MM.1S (cell line): ENCODE data around the gene POLR2C.

ENCODE experiments used
- DNase-seq: peaks from one replicate; pipeline ENCODE4 v3.0.0-alpha.2; 2015
- H2AFZ ChIP-seq: fragments of 300-600 bp; sonication (generic); 2 replicates; pipeline ENCODE4 v1.6.0; 2016; ENCODE audit warnings: antibody characterized with exemption, low read length
- H3F3A ChIP-seq: fragments of 300-600 bp; sonication (generic); 2 replicates; pipeline ENCODE4 v1.6.1; 2016; ENCODE audit warnings: mild to moderate bottlenecking, antibody characterized with exemption, low read length, moderate library complexity, mixed read lengths; ENCODE audit not compliant: insufficient read depth
- H3K27ac ChIP-seq: fragments of 300-600 bp; sonication (generic); 2 replicates; pipeline ENCODE4 v1.5.1; 2016; ENCODE audit warnings: mild to moderate bottlenecking, low read length
- H3K27me3 ChIP-seq: fragments of 300-600 bp; sonication (generic); replicated peaks from 2 replicates; pipeline ENCODE4 v1.6.0; 2016; ENCODE audit warnings: low read length; ENCODE audit not compliant: insufficient read depth
- H3K36me3 ChIP-seq: fragments of 300-600 bp; sonication (generic); replicated peaks from 2 replicates; pipeline ENCODE4 v1.6.1; 2016; ENCODE audit warnings: mild to moderate bottlenecking, low read length, mixed read lengths; ENCODE audit not compliant: insufficient read depth
- H3K4me1 ChIP-seq: fragments of 300-600 bp; sonication (generic); 2 replicates; pipeline ENCODE4 v1.6.1; 2016; ENCODE audit warnings: low read length, mixed read lengths
- H3K4me2 ChIP-seq: fragments of 300-600 bp; sonication (generic); 2 replicates; pipeline ENCODE4 v1.6.0; 2016; ENCODE audit warnings: low read depth, low read length
- H3K4me3 ChIP-seq: fragments of 300-600 bp; sonication (generic); 2 replicates; pipeline ENCODE4 v1.5.1; 2016; ENCODE audit warnings: low read length, mixed read lengths
- H3K79me2 ChIP-seq: fragments of 300-600 bp; sonication (generic); 2 replicates; pipeline ENCODE4 v1.6.1; 2016; ENCODE audit warnings: mixed run types, low read length, mixed read lengths
- H3K9ac ChIP-seq: fragments of 300-600 bp; sonication (generic); 2 replicates; pipeline ENCODE4 v1.6.1; 2016; ENCODE audit warnings: low read length, mixed read lengths
- H3K9me2 ChIP-seq: fragments of 300-600 bp; sonication (generic); replicated peaks from 2 replicates; pipeline ENCODE4 v1.6.1; 2016; ENCODE audit warnings: mild to moderate bottlenecking, low read length, mixed read lengths; ENCODE audit not compliant: insufficient read depth
- H3K9me3 ChIP-seq: fragments of 300-600 bp; sonication (generic); replicated peaks from 2 replicates; pipeline ENCODE4 v1.6.1; 2016; ENCODE audit warnings: mild to moderate bottlenecking, low read length, mixed read lengths; ENCODE audit not compliant: insufficient read depth
- H4K20me1 ChIP-seq: fragments of 300-600 bp; sonication (generic); 2 replicates; pipeline ENCODE4 v1.6.1; 2016; ENCODE audit warnings: mild to moderate bottlenecking, low read length, moderate library complexity, mixed read lengths; ENCODE audit not compliant: insufficient read depth
- CTCF ChIP-seq: fragments of 300-600 bp; sonication (generic); IDR thresholded peaks from 2 replicates; pipeline ENCODE4 v1.5.1; 2016; ENCODE audit warnings: antibody characterized with exemption, low read length, mixed read lengths
- EZH2 ChIP-seq: fragments of 300-600 bp; sonication (generic); optimal IDR thresholded peaks from 2 replicates; pipeline ENCODE3; 2017; ENCODE audit warnings: low read depth, mild to moderate bottlenecking, antibody characterized with exemption, low read length, mixed read lengths
- EZH2phosphoT487 ChIP-seq: fragments of 300-600 bp; sonication (generic); IDR thresholded peaks from 2 replicates; pipeline ENCODE4 v1.6.1; 2018; ENCODE audit warnings: antibody characterized with exemption, low read length

POLR2C gene

GRCh38 chr16:57502048-57502775 is 39.7 kb downstream of the POLR2C start:
- Histone ChIP-seq H2AFZ (no peak overlapping the region), H3K9ac (no peak overlapping the region), H3K9me2 (no peaks in the 10 kb centered on the region), H3K4me1 (no peaks in the 10 kb centered on the region), H3F3A (no peaks in the 10 kb centered on the region), H3K36me3 (no peaks in the 10 kb centered on the region), H3K79me2 (no peaks in the 10 kb centered on the region), H4K20me1 (no peaks in the 10 kb centered on the region), H3K4me3 (no peak overlapping the region), H3K4me2 (no peak overlapping the region), H3K27me3 (0 out of 2 replicates have a peak, but pooled peaks cover 5% of the 10 kb centered on the region), H3K27ac (no peak overlapping the region), H3K9me3 (no peaks in the 10 kb centered on the region)
- TF ChIP-seq CTCF (no peak), EZH2phosphoT487 (no peak)
- DNase-seq, result no peak

- Histone ChIP-seq H3K9me2 (no peaks in the 10 kb centered on the region), H3F3A (no peaks in the 10 kb centered on the region), H3K4me1 (no peaks in the 10 kb centered on the region), H2AFZ (no peak overlapping the region), H3K9me3 (no peaks in the 10 kb centered on the region), H3K36me3 (no peaks in the 10 kb centered on the region), H3K4me3 (no peak overlapping the region), H4K20me1 (no peaks in the 10 kb centered on the region), H3K79me2 (no peaks in the 10 kb centered on the region), H3K27me3 (0 out of 2 replicates have a peak, but pooled peaks cover 5% of the 10 kb centered on the region), H3K9ac (no peak overlapping the region), H3K27ac (no peak overlapping the region), H3K4me2 (no peak overlapping the region)
- DNase-seq, result no peak
- TF ChIP-seq EZH2phosphoT487, result no peak
- no peak for TF ChIP-seq EZH2
- TF ChIP-seq CTCF, result no peak
These were observed 40.9 kb downstream of the POLR2C start for GRCh38 chr16:57503366-57503765.

GRCh38 chr16:57504001-57504400 is 41.5 kb downstream of the POLR2C start:
- Histone ChIP-seq H3K36me3 (no peaks in the 10 kb centered on the region), H3K79me2 (no peaks in the 10 kb centered on the region), H3K9me2 (no peaks in the 10 kb centered on the region), H3K4me3 (no peak overlapping the region), H3K9ac (no peak overlapping the region), H3K9me3 (no peaks in the 10 kb centered on the region), H3F3A (no peaks in the 10 kb centered on the region), H3K4me1 (no peaks in the 10 kb centered on the region), H4K20me1 (no peaks in the 10 kb centered on the region), H3K4me2 (no peak overlapping the region), H2AFZ (no peak overlapping the region), H3K27ac (no peak overlapping the region), H3K27me3 (0 out of 2 replicates have a peak, but pooled peaks cover 5% of the 10 kb centered on the region)
- DNase-seq, result no peak
- TF ChIP-seq CTCF (no peak), EZH2 (no peak), EZH2phosphoT487 (no peak)
